ENCODE data around the gene PPP2R2C.

PPP2R2C gene

DNA sequence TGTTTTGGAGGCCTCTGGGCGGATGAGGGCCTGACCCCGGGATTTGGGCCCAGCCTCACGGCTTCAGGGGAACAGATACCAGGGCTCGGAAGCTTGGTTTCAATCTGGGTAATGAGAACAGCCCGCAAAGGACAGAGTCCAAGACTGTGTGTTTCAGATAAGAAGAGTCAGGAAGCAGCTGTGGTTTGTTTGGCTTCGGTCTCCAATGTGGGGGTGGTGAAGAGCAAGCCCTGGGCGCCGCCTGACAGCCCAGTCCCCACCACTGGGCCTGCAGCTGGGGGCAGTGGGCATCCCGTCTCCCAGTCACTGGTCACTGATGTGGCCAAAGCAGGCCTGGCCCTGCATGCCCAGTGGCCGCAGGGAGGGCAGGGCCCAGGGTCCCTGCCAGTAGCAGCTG is 193.6 kb downstream of the PPP2R2C start:
- no peak for DNase-seq

DNA sequence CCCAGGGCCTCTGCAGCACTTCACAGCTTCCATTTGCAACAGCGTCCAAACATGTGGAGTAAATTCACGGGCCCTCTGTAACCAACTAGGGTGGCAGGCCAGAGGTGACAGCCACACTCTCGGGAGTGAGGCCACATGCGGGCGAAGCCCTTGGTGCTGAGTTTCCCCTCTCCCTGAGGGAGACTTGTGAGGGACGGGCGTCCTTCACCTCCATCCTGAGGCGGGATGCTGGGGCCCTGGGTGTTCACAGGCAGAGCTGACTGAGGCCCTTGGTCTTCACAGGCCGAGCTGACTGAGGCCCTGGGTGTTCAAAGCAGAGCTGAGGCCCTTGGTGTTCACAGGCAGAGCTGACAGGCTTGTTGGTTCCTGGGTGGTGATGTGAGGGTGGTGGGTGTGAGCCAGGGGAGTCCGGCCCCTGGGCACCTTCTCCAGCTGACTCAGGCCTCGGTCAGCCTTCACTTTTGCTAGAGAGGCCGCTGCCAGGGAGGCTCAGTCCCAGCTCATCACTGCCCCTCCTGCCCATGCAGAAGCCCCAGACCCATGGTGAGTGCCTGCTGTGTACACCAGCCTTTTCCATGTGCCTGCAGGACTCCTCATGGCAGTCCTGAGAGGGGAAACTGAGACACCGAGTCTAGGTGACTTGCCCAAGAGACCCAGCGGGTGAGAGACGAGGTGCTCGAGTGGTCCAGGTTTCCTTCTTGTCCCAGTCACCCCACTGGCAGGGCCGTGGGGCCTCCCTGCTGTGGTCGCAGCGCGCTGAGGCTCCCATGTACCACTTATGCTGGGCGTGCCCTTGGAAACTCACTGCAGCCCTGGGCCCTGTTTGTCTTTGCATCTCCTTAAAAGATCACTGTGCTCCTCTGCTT is 194.2 kb downstream of the PPP2R2C start:
- no peak for DNase-seq

DNA sequence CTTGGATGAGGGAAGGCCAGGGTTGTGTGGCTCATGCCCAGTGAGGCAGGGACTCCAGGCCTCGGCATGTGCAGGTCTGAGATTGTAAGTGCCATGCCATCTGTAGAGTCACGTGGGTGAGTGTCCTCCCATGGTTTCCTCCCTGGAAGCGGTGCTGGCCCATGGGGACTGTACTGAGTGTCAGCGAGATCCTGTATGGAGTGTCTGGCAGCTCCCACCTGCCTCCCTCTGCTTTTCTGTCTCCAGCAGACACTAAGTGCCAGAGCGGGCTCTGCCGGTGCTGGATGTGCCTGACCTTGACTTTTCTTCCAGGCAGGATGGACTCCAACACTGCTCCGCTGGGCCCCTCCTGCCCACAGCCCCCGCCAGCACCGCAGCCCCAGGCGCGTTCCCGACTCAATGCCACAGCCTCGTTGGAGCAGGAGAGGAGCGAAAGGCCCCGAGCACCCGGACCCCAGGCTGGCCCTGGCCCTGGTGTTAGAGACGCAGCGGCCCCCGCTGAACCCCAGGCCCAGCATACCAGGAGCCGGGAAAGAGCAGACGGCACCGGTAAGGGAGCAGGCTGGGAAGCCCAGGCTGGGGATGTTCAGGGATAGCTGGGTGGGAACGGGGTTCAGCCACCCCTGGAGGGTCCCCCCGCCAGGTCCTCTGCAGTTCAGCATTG is 195.1 kb downstream of the PPP2R2C start:
- DNase-seq: no peak

GRCh38 chr4:6275898-6276806 is 196.3 kb downstream of the PPP2R2C start:
- no peak for DNase-seq

DNA sequence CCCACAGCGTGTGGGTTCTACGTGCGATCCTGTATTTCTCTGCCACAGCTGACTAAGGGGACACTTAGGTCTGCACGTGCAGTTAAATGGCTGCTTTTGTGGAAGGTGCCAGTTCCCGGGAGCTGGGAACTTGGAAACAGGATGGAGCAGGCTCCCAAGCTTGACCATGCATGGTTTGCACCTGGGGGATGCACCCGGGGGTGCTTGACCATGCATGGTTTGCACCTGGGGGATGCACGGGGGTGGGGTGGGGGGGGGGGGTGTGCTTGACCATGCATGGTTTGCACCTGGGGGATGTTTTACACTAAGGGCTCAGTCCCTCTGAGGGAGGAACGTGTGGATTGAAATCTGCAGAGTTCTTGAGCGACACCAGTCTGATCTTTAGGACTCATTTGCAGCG is 197.1 kb downstream of the PPP2R2C start:
- no peak for DNase-seq

DNA sequence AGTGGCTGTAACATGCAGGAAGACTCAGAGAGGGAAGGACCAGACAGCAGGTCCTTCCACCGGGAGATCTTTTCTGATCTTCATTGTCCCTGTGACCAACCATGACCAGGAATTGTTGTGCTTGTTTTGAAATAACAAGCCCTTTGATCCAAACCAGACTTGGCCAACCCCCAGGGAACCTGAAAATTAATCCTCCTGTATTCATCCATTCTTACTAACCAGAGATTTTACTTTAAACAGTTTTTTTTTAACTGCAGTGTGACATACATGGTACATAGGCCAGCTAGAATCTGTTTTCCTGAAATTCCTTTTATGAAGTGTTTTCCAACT is 198.8 kb downstream of the PPP2R2C start:
- no peak for DNase-seq

- no peak for DNase-seq
Measured at GRCh38 chr4:6272863-6273660, 199.4 kb downstream of the PPP2R2C start.

DNA sequence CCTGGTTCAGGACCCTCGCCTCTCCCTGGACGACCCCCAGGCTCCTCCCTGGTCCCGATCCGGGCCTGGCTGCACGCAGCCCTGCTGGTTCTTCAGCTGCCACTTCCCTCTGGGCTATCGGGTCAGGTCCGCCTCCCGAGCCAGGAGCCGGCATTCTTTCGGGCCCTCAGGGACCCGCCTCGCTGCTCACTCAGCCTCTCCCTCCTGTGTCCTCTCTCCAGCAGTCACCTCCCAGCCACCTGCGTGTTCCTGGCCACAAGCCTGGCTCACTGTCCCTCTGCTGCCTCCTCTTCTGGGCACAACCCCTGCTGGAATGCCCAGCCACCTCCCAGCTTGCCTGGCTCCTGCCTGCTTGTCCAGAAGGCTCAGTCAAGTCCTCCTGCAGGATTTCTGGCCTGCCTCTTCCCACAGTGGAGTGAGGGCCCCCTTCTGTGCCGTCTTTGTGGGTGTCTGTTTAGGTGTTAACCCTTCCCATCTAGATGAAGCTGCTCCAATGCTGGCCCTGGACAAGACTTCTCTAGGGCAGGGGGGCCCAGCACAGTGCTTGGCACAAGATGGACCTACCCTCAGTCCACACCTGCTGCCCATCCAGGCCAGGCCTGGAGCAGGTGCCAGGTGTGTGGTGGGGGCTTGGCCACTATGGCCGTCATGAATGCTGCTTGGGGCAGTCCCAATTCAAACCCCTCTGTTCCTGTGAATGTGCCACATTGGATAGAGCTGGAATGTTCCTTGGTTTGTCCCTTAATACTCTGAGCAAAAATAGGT is 200.5 kb downstream of the PPP2R2C start:
- no peak for DNase-seq

GRCh38 chr4:6271206-6271605 is 201.2 kb downstream of the PPP2R2C start:
- DNase-seq: no peak

- DNase-seq: no peak
Measured at GRCh38 chr4:6270636-6271121, 201.7 kb downstream of the PPP2R2C start.

All from NCI-H345 (cell line).